GM19468 (cell line): ENCODE results near the gene CCHCR1.
A peak's percentile ranks its signal among the peaks of the same experiment; 100 is the strongest.
"Not testable (repeated sequence)": the region's sequence is repeated elsewhere in the genome, so short reads cannot be mapped to it uniquely, and the experiment has no call there.

Source experiments
- ATAC-seq: cut with Tn5 transposase; IDR thresholded peaks from one replicate; pipeline ENCODE4 v1.9.1; 2021; ENCODE audit warnings: mild to moderate bottlenecking, moderate library complexity, moderate number of reproducible peaks; ENCODE audit not compliant: unreplicated experiment; ENCODE audit errors: extremely low read depth

Gene CCHCR1

GRCh38 chr6:31157513-31158139 is at the start of gene CCHCR1:
Gene CCHCR1 (minus strand): TSS chr6:31157802. CDS start chr6:31157600, 202 bp downstream.
- no peak for ATAC-seq

GRCh38 chr6:31205638-31206037 is 48.0 kb upstream of the CCHCR1 start:
- no peak for ATAC-seq

GRCh38 chr6:31204751-31205145 is 47.1 kb upstream of the CCHCR1 start:
- ATAC-seq = no peak

GRCh38 chr6:31203345-31203979 is 45.9 kb upstream of the CCHCR1 start:
- ATAC-seq = peak; percentile 26

GRCh38 chr6:31202259-31203166 is 44.9 kb upstream of the CCHCR1 start:
- no peak for ATAC-seq

- ATAC-seq = not testable (repeated sequence)
These were observed 41.5 kb upstream of the CCHCR1 start for GRCh38 chr6:31199105-31199452.

- ATAC-seq = no peak
These were observed 40.1 kb upstream of the CCHCR1 start for GRCh38 chr6:31197559-31198305.

- not testable (repeated sequence) for ATAC-seq
These were observed 38.8 kb upstream of the CCHCR1 start for GRCh38 chr6:31196251-31197022.

GRCh38 chr6:31195308-31195979 is 37.8 kb upstream of the CCHCR1 start:
- not testable (repeated sequence) for ATAC-seq

- no peak for ATAC-seq
These were observed 36.6 kb upstream of the CCHCR1 start for GRCh38 chr6:31194061-31194834.

GRCh38 chr6:31193206-31193605 is 35.6 kb upstream of the CCHCR1 start:
- ATAC-seq = no peak

- ATAC-seq = not testable (repeated sequence)
These were observed 35.0 kb upstream of the CCHCR1 start for GRCh38 chr6:31192431-31193105.

- ATAC-seq = no peak
These were observed 32.9 kb upstream of the CCHCR1 start for GRCh38 chr6:31190488-31190887.

GRCh38 chr6:31189223-31189622 is 31.6 kb upstream of the CCHCR1 start:
- not testable (repeated sequence) for ATAC-seq

GRCh38 chr6:31187780-31188194 is 30.2 kb upstream of the CCHCR1 start:
- ATAC-seq = no peak

GRCh38 chr6:31186052-31186734 is 28.6 kb upstream of the CCHCR1 start:
- no peak for ATAC-seq

GRCh38 chr6:31185695-31186051 is 28.1 kb upstream of the CCHCR1 start:
- ATAC-seq = not testable (repeated sequence)
